HS-27A (cell line): ENCODE results near the gene BROX.
"Not testable (repeated sequence)": the region's sequence is repeated elsewhere in the genome, so short reads cannot be mapped to it uniquely, and the experiment has no call there.

Experiments used
- DNase-seq: peaks from one replicate; pipeline ENCODE4 v3.0.0-alpha.2; 2012; ENCODE audit warnings: low read depth, missing footprints

Gene BROX

DNA sequence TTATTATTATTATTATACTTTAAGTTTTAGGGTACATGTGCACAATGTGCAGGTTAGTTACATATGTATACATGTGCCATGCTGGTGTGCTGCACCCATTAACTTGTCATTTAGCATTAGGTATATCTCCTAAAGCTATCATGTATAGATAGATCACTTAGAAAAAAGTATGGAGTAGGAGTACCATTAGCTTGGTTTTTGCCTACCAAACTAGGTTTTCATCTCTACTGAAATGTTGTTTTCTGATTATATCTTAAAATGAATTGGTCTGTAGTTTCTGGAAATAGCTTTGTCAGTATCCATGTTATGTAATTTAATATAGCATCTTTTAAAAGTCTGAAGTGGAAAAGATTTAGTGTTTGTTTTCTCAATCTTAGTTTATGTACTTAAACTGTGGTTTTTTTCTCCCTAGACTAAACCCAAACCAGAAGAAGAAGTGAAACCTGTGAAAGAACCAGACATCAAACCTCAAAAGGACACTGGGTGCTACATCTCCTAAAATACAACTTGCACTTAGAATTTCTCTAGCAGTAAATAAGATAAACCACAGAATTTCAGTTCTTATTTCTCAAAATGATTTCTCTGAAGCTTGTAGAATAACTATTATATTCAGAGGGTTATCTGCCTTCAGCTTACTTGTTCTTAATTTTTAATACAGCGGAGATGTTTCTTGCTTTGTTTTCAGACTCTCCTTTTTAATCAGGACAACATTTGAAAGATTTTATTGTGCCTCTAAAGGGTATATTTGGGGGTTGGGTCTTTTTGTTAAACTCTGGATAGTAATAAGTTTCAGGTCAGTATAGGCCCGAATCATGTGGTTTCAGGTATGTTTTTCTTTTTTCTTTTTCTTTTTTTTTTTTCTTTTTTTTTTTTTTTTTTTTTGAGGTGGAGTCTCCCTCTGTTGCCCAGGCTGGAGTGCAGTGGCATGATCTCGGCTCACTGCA, 20.1 kb downstream of the BROX start:
- DNase-seq = no peak

DNA sequence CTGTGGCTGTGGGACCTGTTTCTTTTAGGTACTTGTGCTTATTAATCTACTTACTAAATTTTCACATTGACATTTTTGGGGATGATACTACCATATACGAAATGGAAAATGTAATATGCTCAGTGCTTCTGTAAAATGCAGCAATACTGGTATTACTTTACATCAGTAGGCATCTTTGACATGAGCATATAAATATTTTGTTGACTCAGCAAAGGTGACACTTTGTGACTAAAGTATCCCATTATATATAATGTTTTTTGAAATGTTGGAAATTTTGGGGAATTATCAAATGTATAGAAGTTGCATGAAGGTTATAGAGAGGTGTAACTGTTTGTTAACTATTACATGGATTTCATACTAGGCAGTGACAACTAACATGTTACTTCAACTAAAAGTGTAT, 22.4 kb downstream of the BROX start:
- DNase-seq = no peak

DNA sequence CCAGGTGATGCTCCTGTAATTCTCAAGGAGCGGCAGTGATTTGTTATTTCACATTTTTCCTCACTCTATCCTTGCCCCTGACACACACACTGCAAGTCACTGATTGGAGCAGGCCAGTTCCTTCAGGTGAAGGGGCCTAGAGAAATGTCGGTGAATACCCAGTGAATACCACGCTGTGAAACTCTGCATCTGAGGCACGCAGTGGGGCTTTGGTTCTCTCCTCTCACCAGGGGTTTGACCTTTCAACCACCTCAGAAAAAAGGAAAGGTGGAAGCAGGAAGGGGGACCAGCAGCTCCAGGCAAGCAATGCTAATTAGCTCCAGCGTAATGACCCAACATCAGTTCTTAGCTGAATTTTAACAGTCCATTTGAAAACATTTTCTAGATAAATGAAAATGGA, 24.1 kb downstream of the BROX start:
- no peak for DNase-seq

DNA sequence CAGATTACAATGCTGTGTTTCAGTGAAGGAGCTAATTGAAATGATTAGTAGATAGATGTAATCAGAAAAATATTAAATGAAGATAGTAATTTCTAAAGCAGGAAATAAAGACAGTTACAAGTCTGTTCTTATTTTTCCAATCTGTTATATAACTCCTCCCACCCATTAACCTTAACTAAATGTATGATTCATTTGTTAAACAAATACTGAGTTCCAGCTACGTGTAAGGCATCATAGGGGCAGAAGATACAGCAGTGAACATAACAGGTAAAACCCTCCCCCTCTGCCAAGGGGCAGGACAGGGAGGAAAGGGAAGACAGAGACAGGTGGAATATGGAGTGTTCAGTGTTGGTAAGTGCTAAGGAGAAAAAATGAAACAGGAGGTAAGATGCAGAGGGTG, 24.6 kb downstream of the BROX start, which contains the start of gene FAM177B:
Gene FAM177B, plus strand, starts transcription at position 231 of the 400 bp plus-strand sequence. CDS start 9,344 bp downstream, outside the sequence.
- DNase-seq = no peak

DNA sequence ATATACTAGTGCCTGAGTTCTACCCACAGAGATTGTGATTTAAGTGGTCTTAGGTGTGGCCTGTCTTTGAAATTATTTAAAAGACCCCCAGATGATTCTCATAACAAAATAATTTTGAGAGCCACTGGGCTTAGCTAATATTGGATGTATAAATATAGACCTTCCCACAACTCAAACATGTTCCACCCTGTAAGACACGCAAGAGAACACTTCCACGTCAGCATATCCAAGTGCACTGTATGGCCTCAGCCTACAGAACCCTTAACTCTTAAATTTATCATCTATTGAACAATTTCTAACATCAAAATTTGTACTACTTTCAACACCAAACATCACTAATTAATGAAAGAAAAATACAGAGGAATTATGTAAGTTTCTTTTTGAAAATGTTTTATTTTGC, 27.1 kb downstream of the BROX start:
- no peak for DNase-seq

DNA sequence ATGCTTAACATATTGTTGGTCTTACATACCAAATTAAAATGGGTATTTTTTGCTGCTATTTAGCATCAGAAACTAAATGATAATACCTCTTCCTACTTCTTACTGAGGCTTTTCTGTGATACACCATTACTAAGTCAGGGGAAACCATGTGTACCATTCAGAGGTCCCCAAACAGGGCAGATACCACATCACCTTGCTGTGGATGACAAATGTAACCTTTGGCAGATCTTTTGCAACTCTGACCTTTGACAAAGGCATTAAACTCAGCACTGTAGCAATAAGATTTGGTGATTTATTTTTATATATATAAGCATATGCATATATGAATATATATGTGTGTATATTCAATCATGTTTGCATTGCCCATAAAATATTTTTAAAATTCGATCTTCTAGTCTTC, 27.6 kb downstream of the BROX start:
- no peak for DNase-seq

DNA sequence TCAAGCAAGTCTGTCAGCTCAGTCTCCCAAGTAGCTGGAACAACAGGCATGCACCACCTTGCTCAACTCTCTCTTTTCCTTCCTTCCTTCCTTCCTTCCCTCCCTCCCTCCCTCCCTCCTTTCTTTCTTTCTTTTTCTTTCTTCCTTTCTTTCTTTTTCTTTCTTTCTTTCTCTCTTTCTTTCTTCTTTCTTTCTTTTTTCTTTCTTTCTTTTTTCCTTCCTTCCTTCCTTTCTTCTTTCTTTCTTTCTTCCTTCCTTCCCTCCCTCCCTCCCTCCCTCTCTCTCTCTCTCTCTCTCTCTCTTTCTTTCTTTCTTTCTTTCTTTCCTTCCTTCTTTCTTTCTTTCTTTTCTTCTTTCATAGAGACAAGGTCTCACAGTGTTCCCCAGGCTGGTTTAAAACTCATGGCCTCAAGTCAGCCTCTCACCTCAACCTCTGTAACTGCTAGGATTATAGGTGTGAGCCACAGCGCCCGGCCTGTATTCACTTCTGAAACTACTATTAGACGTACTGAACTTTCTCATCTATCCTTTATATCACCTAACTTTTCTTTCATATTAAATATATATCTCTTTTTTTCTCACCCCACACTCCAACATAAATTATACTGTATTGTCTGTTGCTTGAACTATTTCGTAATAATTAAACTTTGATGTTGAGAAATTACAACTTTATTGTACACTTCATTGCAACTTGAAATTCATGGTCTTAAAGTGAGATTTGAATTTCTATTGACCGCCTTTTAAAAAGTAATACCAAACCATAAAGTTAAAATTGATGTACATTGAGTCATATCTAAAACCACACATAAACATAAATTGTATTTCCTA, 29.5 kb downstream of the BROX start:
- not testable (repeated sequence) for DNase-seq

DNA sequence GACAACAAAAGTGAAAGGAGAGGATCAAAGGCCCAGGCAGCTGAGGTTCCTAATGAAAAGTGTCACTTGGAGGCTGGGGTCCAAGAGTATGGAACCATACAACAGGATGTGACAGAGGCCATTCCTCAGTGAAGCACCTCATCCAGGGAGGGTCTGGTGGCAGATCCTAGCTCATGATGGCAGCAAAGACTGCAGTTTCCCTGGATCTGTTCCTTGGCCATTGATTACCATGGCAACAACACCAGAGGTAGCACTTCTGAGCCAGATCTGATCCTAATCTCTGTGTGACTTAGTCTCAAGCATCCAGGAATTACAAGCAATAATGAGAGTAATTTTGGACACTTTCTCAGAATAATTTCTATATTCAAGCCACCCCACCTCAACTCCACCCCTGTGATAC, 37.6 kb downstream of the BROX start:
- DNase-seq = no peak

DNA sequence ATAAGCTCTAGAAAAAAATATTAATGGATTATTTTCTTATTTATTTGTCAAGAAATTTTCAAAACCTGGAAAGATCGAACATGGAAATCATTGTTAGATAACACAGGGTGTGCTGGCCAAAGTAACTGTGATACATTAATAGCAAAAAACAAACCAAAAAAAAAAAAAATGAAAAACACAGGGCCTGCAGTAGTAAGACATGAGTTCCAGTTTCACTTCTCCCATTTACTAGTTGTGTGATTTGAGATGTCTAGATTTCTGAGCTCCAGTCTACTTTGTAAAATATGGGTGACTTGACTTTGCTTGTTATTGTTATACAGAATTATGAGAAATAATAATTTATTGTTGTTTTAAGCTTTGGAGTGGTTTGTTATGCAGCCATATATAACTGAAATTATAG, 38.3 kb downstream of the BROX start:
- no peak for DNase-seq

DNA sequence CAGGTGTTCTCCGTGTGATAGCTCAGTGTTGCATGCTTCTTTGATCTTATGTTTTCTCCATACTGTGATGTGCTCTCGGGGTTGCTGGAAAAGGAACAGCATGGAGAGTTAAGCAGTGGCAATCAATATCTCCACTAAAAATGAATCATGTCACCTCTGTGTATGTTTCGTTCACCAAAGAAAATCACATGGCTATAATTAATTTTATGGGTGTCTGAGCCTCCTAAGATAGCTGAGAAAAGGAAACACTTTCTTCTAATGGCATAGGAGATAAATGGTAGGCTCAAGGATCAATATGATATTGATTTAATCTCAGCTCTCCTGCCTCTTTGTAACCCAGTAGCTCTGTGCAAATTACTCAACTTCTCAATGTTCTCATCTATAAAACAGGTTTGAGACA, 38.9 kb downstream of the BROX start:
- no peak for DNase-seq

DNA sequence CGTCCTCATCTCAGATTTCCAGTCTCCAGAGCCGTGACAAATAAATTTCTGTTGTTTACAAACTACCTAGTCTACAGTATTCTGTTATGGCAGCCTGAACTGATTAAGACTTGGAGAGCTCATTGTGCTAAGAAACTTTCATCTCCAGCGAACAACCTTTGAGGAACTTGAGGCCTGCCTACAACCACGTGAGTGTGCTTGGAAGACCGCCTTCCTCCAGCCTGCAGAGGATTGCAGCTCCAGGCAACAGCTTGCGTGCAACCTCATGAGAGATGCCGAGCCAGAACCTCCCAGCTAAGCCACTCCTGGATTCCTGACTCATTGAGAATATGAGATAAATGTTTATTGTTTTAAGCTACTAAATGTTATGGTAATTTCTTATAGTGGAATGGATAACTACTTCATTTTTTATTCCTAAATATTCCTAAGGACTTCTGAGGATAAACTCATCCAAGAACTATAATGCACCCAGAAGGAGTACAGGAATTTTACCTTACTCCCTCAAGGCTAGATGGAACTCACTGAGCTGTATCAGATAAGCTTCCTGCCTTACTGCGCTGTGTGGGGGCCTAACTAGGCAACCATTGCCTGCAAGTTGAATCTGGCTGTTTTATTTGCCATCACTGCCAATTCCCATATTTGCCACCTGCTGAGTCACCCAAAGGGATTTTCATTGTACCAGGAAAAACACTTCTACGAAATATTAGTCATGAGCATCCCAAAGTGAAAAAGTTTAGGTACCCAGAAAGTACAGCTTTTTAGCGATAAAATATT, 42.2 kb downstream of the BROX start:
- peak; percentile 12 for DNase-seq

DNA sequence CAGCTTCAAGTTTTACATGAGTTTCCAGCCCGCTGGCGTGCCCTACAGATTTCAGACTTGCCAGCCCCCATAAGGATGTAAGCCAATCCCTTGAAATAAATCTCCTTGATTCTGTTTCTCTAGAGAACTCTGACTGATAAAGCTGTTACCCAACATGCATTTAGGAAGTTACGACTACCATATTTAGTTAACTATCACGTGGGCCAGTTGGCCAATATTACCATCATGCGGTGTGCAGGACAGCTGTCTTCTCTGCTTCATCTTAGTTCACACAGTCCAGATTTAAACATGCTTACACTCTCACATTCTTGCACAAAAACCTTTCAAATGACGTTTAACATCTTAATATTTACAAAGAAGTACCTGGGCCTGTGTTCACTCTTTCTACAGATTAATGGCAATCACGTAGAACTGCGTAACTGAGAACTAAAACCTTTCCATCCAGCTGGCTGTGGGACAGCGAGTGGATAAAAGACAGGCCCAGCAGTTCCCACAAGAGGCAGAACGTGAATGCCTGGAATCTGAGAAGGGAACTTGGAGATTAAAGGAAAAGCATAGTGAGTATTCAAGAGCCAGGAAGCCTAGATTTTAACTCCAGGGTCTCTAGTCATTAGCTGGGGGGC, 45.4 kb downstream of the BROX start:
- no peak for DNase-seq

DNA sequence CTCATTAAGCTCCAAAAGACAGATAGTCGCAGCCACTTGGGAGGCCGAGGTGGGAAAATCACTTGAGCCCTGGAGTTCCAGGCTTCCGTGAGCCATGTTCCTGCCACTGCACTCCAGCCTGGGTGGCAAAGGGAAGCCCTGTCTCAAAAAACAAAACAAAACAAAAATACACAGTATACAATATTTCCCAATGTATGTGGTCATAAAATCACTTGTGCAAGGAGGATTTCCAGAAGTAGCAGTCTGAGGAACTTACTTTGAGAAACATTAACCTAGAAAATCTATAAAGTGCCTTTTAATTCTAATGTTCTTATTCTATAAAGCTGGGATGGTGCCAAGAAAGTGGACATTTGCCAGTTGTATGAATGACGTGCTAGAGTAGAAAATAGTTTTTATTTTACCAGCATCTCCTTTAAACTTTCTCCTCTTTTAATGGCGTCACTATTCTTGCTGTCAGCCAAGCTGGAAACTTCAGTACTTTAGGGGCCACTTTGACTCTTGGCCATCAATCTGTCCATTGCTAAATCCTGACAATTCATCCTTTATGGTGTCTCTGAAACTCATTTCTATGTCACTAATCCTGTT, 47.2 kb downstream of the BROX start:
- no peak for DNase-seq

DNA sequence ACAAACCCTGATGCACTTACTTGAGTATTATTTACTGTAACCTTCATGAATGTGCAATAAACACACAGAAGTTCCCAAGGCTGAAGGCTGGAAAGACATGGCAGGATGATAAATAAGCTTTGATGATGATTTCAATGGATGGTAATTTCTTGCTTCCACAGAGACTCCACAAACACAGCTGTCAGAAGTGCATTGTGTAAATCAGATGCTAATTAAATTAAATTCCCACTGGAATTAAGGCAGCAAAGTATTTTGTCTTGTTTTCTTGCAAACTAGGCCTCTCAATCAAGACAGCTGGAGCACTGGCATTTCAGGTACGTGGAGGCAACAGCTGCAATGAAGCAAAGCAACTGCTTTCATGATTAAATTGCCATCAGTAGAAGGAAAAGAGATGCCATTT, 48.7 kb downstream of the BROX start:
- no peak for DNase-seq

DNA sequence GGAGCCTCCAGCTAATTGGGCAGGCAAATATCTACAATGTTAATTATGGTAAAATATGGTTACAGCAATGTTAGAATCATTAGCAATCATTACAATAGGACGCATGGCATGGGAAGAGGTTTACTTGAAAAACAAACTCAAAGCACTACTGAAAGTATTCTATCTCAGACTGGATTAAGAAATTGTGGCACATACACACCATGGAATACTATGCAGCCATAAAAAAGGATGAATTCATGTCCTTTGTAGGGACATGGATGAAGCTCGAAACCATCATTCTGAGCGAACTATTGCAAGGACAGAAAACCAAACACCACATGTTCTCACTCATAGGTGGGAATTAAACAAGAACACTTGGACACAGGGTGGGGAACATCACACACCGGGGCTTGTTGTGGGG, 49.8 kb downstream of the BROX start:
- DNase-seq = not testable (repeated sequence)

DNA sequence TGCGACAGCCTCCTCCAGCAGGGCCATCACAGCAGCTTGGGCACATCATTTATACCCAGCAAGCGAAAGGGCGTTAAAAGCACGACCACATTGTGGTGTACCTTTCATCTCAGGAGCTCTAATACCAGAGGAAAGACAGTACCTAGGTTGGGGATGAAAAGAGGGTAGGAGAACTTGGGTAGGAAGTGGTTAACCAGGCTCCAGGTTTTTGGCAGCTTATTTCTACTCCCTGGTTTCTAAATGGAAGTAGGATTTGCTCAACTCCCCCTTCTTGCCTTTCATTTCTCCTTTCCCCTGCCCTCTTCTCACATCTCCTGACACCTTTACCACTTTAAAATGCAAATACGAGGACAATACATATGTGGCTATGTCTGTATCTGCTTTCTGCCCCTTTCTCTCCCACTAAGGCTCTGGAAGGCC, 54.8 kb downstream of the BROX start:
- DNase-seq = no peak

DNA sequence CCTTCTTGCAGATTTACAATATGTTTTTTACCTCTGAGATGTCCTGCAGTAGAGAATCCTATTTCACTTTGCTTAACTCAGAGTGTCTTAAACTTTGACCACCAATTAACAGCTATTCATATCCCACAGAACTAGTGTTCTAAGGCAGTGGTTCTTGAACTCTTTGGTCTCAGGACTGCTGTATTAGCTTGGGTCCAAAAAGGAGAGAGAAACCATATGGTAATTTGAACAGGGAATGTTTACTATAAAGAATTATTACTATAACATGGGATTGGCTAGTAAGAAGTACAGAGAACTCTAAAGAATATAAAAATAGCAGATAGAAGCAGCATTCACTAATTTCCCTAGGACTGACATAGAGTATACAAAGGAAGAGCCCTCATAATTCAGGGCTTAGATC, 56.2 kb downstream of the BROX start:
- DNase-seq = no peak

DNA sequence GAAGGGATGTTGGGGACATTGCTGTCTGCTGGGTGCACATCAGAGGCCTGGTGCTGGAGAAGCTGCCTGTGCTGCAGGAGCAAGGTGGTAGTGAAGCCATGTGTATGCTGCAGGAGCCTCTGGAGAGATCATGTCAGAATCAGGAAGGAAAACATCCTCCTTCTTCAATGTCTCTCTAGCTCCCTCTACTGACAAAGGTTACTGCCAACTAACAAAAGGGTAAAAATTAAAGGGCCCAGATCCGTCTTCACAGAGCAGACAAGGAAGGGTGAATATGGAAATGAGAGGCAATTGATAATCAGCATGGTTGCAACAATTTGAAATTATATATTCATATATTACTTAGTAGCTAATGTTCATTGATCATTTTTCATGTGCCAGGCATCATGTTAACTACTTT, 56.8 kb downstream of the BROX start:
- DNase-seq = no peak

DNA sequence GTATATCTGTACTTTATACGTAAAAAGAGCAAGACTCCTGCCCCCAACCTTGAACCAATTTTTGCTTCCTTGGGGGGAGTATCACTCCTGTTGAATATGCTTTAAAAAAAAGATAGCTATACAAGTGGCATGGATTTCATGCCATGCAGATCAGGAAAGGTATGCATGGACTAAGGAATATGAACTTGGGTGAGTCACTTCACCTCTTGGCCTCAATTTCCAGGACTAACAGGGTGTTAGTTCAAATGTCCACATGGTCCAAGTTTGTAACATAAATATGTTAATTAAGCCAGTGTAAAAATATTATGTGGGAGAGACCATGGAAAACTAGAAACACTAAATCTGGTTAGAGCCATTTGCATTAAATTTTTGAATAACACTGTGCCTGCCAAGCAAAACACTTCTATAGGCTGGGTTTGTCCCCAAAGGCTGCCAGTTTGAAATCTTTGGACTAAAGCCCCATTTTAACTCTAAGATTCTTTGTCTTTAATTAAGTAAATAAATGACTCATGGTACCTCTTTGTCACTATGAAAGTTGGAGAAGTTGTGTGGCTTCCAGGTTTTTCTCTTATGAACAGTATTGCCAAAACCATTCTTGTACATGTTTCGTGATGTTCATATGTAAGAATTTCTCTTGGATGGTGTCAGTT, 57.7 kb downstream of the BROX start:
- DNase-seq = no peak

DNA sequence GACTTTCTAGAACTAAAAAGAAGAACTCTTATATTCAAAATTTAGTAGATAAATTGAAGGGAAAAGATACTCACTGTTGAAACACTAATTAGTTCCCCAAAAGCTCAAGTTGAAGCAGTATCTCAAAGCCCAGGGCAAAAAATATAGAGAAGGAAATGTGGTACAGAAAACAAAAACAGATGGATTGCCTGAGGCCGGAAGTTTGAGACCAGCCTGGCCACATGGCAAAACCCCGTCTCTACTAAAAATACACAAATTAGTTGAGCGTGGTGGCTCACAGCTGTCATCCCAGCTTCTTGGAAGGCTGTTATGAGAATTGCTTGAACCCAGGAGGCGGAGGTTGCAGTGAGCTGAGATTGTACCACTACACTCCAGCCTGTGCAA, 60.6 kb downstream of the BROX start:
- DNase-seq = no peak

DNA sequence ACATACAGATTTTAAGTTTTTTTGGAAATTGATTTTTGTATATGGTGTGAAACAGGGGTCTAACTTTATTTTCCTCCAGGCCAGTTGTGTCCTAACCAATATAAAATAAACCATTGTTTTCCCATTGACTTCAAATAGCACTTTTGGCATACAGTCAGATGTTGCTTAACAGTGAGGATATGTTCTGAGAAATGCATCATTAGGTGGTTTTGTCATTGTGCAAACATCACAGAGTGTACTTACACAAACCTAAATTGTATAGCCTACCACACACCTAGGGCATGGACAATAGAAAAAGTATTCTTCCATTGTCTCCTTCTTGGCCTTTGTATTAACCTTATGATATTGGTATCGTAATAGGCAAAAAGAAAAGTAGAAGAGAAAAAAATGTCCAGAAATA, 65.1 kb downstream of the BROX start:
- DNase-seq = no peak
